ENCODE results near the gene BRSK1.
"Not testable (repeated sequence)": the region's sequence is repeated elsewhere in the genome, so short reads cannot be mapped to it uniquely, and the experiment has no call there.

Gene BRSK1

GRCh38 chr19:55305491-55305890 lies 21.7 kb downstream of the BRSK1 start:
- DNase-seq: peak; percentile 10

GRCh38 chr19:55305983-55306562 lies 22.3 kb downstream of the BRSK1 start:
- no peak for DNase-seq

- no peak for DNase-seq
These were observed 22.9 kb downstream of the BRSK1 start for GRCh38 chr19:55306712-55307111.

GRCh38 chr19:55308281-55308680 lies 24.5 kb downstream of the BRSK1 start:
- no peak for DNase-seq

- no peak for DNase-seq
These were observed 25.7 kb downstream of the BRSK1 start for GRCh38 chr19:55309448-55309847.

- DNase-seq: no peak
These were observed 26.7 kb downstream of the BRSK1 start for GRCh38 chr19:55310498-55310897.

- no peak for DNase-seq
These were observed 27.6 kb downstream of the BRSK1 start for GRCh38 chr19:55311397-55311796.

GRCh38 chr19:55311797-55312196 lies 28.0 kb downstream of the BRSK1 start:
- no peak for DNase-seq

GRCh38 chr19:55312621-55313512 lies 29.1 kb downstream of the BRSK1 start:
- no peak for DNase-seq

- no peak for DNase-seq
These were observed 30.6 kb downstream of the BRSK1 start for GRCh38 chr19:55314396-55314795.

GRCh38 chr19:55315956-55316525 lies 32.2 kb downstream of the BRSK1 start:
- DNase-seq: no peak

GRCh38 chr19:55316646-55317045 lies 32.8 kb downstream of the BRSK1 start:
- no peak for DNase-seq

GRCh38 chr19:55319785-55320184 lies 36.0 kb downstream of the BRSK1 start:
- DNase-seq: peak; percentile 41

- DNase-seq: no peak
These were observed 37.1 kb downstream of the BRSK1 start for GRCh38 chr19:55320844-55321419.

GRCh38 chr19:55321466-55322137 lies 37.8 kb downstream of the BRSK1 start:
- DNase-seq: no peak

GRCh38 chr19:55322204-55322885 lies 38.5 kb downstream of the BRSK1 start:
- DNase-seq: no peak

- DNase-seq: no peak
These were observed 40.9 kb downstream of the BRSK1 start for GRCh38 chr19:55324662-55325061.

GRCh38 chr19:55325172-55325571 lies 41.4 kb downstream of the BRSK1 start, which contains the start of gene TMEM150B:
TSS of gene TMEM150B (minus strand) at chr19:55325341. CDS start at chr19:55321036, 4,305 bp downstream.
- no peak for DNase-seq

- DNase-seq: not testable (repeated sequence)
These were observed 45.0 kb downstream of the BRSK1 start for GRCh38 chr19:55328774-55329318.

GRCh38 chr19:55329791-55330190 lies 46.0 kb downstream of the BRSK1 start:
- peak; percentile 54 for DNase-seq

- DNase-seq: no peak
These were observed 50.1 kb downstream of the BRSK1 start for GRCh38 chr19:55333870-55334269.

- DNase-seq: peak; percentile 28
These were observed 52.3 kb downstream of the BRSK1 start for GRCh38 chr19:55336101-55336500.

All from fibroblast of upper back skin (primary cell).